Activated CD8-positive, alpha-beta memory T cell treated with anti-CD3 and anti-CD28 coated beads, Interleukin-2, amount 10 ng/mL, durations not matched to agents 7 days and 5 days (primary cell): ENCODE results near the gene GNL3. TPM values are rescaled to one million over a fixed set of nuclear protein-coding genes. Genes with fewer than 3 reads are reported as not detected.
"Not testable (repeated sequence)": the region's sequence is repeated elsewhere in the genome, so short reads cannot be mapped to it uniquely, and the experiment has no call there.

Experiments
- ATAC-seq: fragments of 150-1000 bp; cut with Tn5 transposase; one replicate; pipeline ENCODE4 v1.10.0; 2021; ENCODE audit warnings: moderate library complexity
- CTCF ChIA-PET: fragments of 350-600 bp; sonication (Branson Sonifier 250); formaldehyde crosslinking; loops from one replicate; lab custom pipeline; 2021; ENCODE audit warnings: antibody characterized with exemption; lab: Charles Lee
- DNase-seq: peaks from one replicate; pipeline ENCODE4 v3.0.0-alpha.2; 2020
- H3K27ac Mint-ChIP-seq: one replicate; pipeline ENCODE4 v1.8.0; 2021; ENCODE audit warnings: mild to moderate bottlenecking, mixed read lengths
- H3K27me3 Mint-ChIP-seq: one replicate; pipeline ENCODE4 v1.8.0; 2021; ENCODE audit warnings: mixed read lengths
- H3K36me3 Mint-ChIP-seq: one replicate; pipeline ENCODE4 v1.8.0; 2021; ENCODE audit warnings: mild to moderate bottlenecking, mixed read lengths
- H3K4me1 Mint-ChIP-seq: one replicate; pipeline ENCODE4 v1.8.0; 2021; ENCODE audit warnings: mixed read lengths
- H3K4me3 Mint-ChIP-seq: one replicate; pipeline ENCODE4 v1.8.0; 2021; ENCODE audit warnings: mild to moderate bottlenecking, moderate library complexity, mixed read lengths
- H3K9me3 Mint-ChIP-seq: one replicate; pipeline ENCODE4 v1.8.0; 2022; ENCODE audit warnings: low read depth, mixed read lengths
- total RNA-seq, 2 experiments: library from RNA; stranded (reverse); gene quantifications; one replicate each; pipeline ENCODE4 v1.2.3, GENCODE V29; 2021

The GNL3 gene
- total RNA-seq, 2 experiments from 2014 or later, result 86.8 to 116 TPM

DNA sequence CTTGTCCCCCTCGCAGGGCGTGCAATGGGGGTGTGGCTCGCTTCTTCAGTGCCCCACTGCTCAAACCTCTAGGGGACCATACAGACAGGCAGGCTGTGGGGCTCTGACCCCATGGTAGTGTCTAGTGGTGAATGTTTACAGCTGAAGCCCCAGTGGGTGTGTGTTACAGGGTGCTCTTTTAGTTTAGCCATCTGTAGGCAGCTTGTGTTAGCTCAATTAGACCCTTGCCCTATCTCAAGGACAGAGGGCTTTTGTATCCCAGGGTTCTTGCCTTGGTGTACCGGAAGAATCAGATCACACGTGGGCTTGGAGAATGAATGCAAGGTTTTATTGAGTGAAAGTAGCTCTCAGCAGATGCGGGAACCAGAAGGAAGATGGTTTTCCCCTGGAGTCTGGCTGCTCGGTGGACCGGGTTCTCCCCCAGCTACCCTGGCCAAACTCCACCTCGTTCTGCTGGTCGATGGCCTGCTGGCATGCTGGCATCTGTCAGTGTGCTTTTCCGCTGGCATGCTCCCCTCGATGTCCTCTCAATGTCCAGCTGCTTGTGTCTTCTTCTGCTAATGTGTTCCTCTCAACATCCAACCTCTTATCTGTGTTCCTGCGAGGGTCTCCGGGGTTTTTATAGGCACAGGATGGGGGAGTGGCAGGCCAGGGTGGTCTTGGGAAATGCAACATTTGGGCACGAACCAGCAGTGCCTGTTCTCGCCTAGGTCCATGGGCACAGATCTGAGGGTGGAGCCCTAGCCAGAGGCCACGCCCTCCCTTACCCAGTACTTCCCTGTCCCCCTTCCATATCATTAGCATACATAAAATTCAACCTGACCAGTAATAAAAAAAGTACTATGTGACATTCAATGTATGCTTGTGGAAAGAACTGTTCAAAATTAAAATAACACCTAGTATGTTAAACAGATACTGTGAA lies 26.7 kb downstream of the GNL3 start:
- no peak overlapping the region for H3K4me3 Mint-ChIP-seq
- H3K36me3 Mint-ChIP-seq, result peaks cover 11% of the 10 kb centered on the region
- DNase-seq (no peak), ATAC-seq (no peak)
- CTCF ChIA-PET, result no interaction called here
- peak overlapping the region; percentile 35 for H3K27ac Mint-ChIP-seq
- peaks cover 11% of the 10 kb centered on the region for H3K4me1 Mint-ChIP-seq
- H3K27me3 Mint-ChIP-seq, result no peaks in the 10 kb centered on the region
- H3K9me3 Mint-ChIP-seq, result no peaks in the 10 kb centered on the region

- Mint-ChIP-seq H3K27me3 (no peaks in the 10 kb centered on the region), H3K36me3 (peaks cover 15% of the 10 kb centered on the region), H3K4me1 (peaks cover 5% of the 10 kb centered on the region), H3K4me3 (no peak overlapping the region), H3K9me3 (peaks cover under 1% of the 10 kb centered on the region), H3K27ac (no peak overlapping the region)
- no peak for DNase-seq
- CTCF ChIA-PET, result no interaction called here
- no peak for ATAC-seq
Measured at GRCh38 chr3:52714335-52715302, 28.8 kb downstream of the GNL3 start.

DNA sequence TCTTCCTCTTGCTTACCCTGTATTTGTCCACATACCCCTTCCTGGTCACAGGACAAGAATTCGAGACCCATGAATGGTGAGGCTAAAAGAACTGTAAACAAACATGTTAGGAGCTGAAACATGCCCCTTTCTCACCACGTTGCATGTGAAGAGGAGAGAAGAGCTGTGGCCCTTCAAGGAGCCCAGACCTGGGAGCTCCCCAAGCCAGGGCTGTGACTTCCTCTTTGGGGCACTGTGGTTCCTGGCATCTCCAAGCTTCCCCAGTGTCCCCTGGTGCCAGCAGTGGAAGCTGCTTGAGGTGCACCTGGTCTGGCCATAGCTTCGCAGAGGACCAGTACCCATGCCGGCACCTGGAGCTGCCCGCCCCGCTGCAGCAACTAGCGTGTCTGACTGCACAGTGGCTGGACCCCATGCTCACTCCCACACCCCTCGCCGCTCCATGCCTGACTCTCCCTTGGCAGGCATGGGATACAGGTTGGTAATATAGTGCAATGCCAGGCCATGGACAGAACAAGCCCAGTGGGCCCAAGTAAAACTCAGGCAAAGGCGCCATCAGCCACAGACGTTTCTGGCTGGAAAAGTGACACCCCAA lies 30.0 kb downstream of the GNL3 start:
- no peak for DNase-seq
- Mint-ChIP-seq H3K36me3 (peaks cover 15% of the 10 kb centered on the region), H3K27ac (no peak overlapping the region), H3K9me3 (peaks cover 2% of the 10 kb centered on the region), H3K4me3 (no peak overlapping the region), H3K27me3 (no peaks in the 10 kb centered on the region), H3K4me1 (peaks cover 13% of the 10 kb centered on the region)
- no peak for ATAC-seq
- CTCF ChIA-PET, result no interaction called here

DNA sequence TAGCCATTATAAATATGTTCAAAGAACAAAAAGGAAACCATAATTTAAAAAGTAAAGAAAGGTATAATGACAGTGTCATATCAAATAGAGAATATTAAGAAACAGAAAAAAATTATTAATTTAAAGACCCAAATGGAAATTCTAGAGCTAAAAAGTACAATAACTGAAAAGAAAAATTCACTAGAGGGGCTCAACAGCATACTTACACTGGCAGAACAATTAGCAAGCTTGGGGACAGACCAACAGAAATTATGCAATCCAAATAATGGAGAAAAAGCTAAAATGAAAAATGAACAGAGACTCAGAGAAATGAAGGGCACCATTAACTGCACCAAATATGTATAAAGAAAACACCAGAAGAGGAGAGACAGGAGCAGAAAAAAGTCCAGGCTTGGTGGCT lies 33.8 kb downstream of the GNL3 start:
- no peak overlapping the region for H3K4me3 Mint-ChIP-seq
- ATAC-seq (no peak), DNase-seq (no peak)
- CTCF ChIA-PET, result interaction anchor here (1.5 to 1.8 kb wide), 3 partner anchors 12 to 119 kb away, joined by 3 to 9 read pairs (median 3); no protein-coding TSS in a partner anchor
- H3K27ac Mint-ChIP-seq, result no peak overlapping the region
- peaks cover 25% of the 10 kb centered on the region for H3K4me1 Mint-ChIP-seq
- H3K27me3 Mint-ChIP-seq, result no peaks in the 10 kb centered on the region
- H3K36me3 Mint-ChIP-seq, result peaks cover 16% of the 10 kb centered on the region
- peaks cover 2% of the 10 kb centered on the region for H3K9me3 Mint-ChIP-seq

- DNase-seq (peak; percentile 58), ATAC-seq (peak; percentile 82)
- peak overlapping the region; percentile 14 for H3K4me3 Mint-ChIP-seq
- H3K27me3 Mint-ChIP-seq, result no peaks in the 10 kb centered on the region
- peaks cover 2% of the 10 kb centered on the region for H3K9me3 Mint-ChIP-seq
- peaks cover 25% of the 10 kb centered on the region for H3K4me1 Mint-ChIP-seq
- H3K27ac Mint-ChIP-seq, result peak overlapping the region; percentile 74
- CTCF ChIA-PET, result interaction anchor here (1.0 to 1.8 kb wide), 4 partner anchors 13 to 174 kb away, joined by 3 to 9 read pairs (median 3); no protein-coding TSS in a partner anchor
- peaks cover 19% of the 10 kb centered on the region for H3K36me3 Mint-ChIP-seq
Measured at GRCh38 chr3:52721002-52721729, 35.3 kb downstream of the GNL3 start.

DNA sequence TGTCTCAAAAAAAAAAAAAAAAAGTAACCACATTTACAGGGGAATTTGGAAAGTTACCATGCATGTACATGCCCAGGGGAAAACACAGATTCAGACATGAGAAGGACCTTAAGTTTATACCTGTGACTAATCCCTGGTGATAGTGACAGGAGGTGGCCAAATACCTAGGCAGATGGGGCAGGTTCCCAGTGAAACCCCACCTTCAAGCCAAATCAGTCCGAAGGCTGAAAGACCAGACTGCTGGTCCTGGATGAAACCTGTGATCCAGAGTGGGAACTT lies 35.8 kb downstream of the GNL3 start:
- ATAC-seq (no peak), DNase-seq (no peak)
- Mint-ChIP-seq H3K4me1 (peaks cover 25% of the 10 kb centered on the region), H3K27ac (peak overlapping the region; percentile 40), H3K4me3 (no peak overlapping the region), H3K9me3 (peaks cover 2% of the 10 kb centered on the region), H3K27me3 (no peaks in the 10 kb centered on the region), H3K36me3 (peaks cover 19% of the 10 kb centered on the region)
- CTCF ChIA-PET, result interaction anchor here (1.0 kb wide), 1 partner anchor 22 kb away, joined by 3 read pairs; no protein-coding TSS in a partner anchor

DNA sequence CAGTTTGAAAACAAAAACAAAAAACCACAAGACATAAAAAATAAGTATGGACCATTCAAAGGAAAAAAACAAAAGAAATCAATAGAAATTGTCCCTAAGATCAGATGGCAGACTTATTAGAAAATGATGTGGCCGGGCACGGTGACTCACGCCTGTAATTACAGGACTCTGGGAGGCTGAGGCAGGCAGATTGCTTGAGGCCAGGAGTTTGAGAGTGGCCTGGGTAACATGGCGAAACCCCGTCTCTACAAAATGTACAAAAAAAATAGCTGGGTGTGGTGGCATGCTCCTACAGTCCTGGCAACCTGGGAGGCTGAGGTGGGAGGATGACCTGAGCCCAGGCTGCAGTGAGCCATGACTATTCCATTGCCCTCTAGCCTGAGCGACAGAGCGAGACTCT lies 36.7 kb downstream of the GNL3 start:
- DNase-seq (no peak), ATAC-seq (no peak)
- Mint-ChIP-seq H3K4me3 (no peak overlapping the region), H3K4me1 (peaks cover 25% of the 10 kb centered on the region), H3K9me3 (peaks cover 2% of the 10 kb centered on the region), H3K27ac (no peak overlapping the region), H3K27me3 (no peaks in the 10 kb centered on the region), H3K36me3 (peaks cover 22% of the 10 kb centered on the region)
- CTCF ChIA-PET, result no interaction called here

GRCh38 chr3:52723935-52724334 lies 38.1 kb downstream of the GNL3 start:
- Mint-ChIP-seq H3K27me3 (no peaks in the 10 kb centered on the region), H3K4me1 (peaks cover 22% of the 10 kb centered on the region), H3K36me3 (peaks cover 24% of the 10 kb centered on the region), H3K4me3 (no peak overlapping the region), H3K9me3 (peaks cover 6% of the 10 kb centered on the region), H3K27ac (no peak overlapping the region)
- CTCF ChIA-PET, result no interaction called here
- ATAC-seq (no peak), DNase-seq (no peak)

- H3K36me3 Mint-ChIP-seq, result peaks cover 24% of the 10 kb centered on the region
- no peak overlapping the region for H3K27ac Mint-ChIP-seq
- no peak overlapping the region for H3K4me3 Mint-ChIP-seq
- DNase-seq, result no peak
- H3K9me3 Mint-ChIP-seq, result peaks cover 9% of the 10 kb centered on the region
- H3K27me3 Mint-ChIP-seq, result no peaks in the 10 kb centered on the region
- ATAC-seq, result no peak
- CTCF ChIA-PET, result interaction anchor here (1.3 kb wide), 1 partner anchor 16 kb away, joined by 3 read pairs; no protein-coding TSS in a partner anchor
- peaks cover 22% of the 10 kb centered on the region for H3K4me1 Mint-ChIP-seq
Measured at GRCh38 chr3:52724511-52724910, 38.7 kb downstream of the GNL3 start.

DNA sequence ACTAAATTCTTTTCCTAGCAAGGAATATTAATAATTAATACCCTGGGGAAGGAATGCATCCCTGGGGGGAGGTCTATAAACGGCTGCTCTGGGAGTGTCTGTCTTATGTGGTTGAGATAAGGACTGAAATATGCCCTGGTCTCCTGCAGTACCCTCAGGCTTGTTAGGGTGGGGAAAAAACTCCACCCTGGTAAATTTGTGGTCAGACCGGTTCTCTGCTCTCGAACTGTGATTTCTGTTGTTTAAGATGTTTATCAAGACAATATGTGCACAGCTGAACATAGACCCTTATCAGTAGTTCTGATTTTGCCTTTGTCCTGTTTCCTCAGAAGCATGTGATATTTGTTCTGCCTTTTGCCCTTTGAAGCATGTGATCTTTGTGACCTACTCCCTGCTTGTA lies 42.9 kb downstream of the GNL3 start:
- H3K27me3 Mint-ChIP-seq, H3K4me1 Mint-ChIP-seq, H3K27ac Mint-ChIP-seq, CTCF ChIA-PET, H3K4me3 Mint-ChIP-seq, ATAC-seq, DNase-seq: not testable (repeated sequence)
- peaks cover 54% of the 10 kb centered on the region for H3K36me3 Mint-ChIP-seq
- peaks cover 30% of the 10 kb centered on the region for H3K9me3 Mint-ChIP-seq

GRCh38 chr3:52730681-52731080 lies 44.8 kb downstream of the GNL3 start:
- peak; percentile 27 for ATAC-seq
- peaks cover 8% of the 10 kb centered on the region for H3K4me1 Mint-ChIP-seq
- no peak for DNase-seq
- H3K36me3 Mint-ChIP-seq, result peaks cover 71% of the 10 kb centered on the region
- H3K9me3 Mint-ChIP-seq, result peaks cover 30% of the 10 kb centered on the region
- CTCF ChIA-PET, result interaction anchor here (1.0 kb wide), 1 partner anchor 52 kb away, joined by 3 read pairs; no protein-coding TSS in a partner anchor
- peak overlapping the region; percentile 3 for H3K27ac Mint-ChIP-seq
- H3K4me3 Mint-ChIP-seq, result no peak overlapping the region
- H3K27me3 Mint-ChIP-seq, result no peaks in the 10 kb centered on the region

DNA sequence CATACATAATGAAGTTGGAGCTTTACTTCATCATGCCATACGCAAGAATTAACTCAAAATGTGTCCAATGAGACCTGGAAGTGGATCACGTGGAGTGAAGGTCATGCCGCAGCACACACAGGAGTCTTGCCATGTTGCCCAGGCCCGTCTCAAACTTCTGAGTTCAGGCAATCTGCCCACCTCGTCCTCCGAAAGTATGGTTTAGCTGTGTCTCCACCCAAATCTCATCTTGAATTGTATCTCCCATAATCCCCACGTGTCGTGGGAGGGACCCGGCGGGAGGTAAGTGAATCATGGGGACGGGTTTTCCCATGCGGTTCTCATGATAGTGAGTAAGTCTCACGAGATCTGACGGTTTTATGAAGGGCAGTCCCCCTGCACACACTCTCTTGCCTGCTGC lies 45.8 kb downstream of the GNL3 start:
- no peak overlapping the region for H3K4me3 Mint-ChIP-seq
- CTCF ChIA-PET, result no interaction called here
- peaks cover 30% of the 10 kb centered on the region for H3K9me3 Mint-ChIP-seq
- no peak overlapping the region for H3K27ac Mint-ChIP-seq
- H3K4me1 Mint-ChIP-seq, result peaks cover 8% of the 10 kb centered on the region
- DNase-seq, result no peak
- H3K36me3 Mint-ChIP-seq, result peaks cover 72% of the 10 kb centered on the region
- no peak for ATAC-seq
- H3K27me3 Mint-ChIP-seq, result no peaks in the 10 kb centered on the region
